ENCODE results near the gene CDC42BPA. TPM values are rescaled to one million over a fixed set of nuclear protein-coding genes. Genes with fewer than 3 reads are reported as not detected.

The CDC42BPA gene
- polyA plus RNA-seq, 3 donors = 0.20 to 0.45 (median 0.39) TPM

DNA sequence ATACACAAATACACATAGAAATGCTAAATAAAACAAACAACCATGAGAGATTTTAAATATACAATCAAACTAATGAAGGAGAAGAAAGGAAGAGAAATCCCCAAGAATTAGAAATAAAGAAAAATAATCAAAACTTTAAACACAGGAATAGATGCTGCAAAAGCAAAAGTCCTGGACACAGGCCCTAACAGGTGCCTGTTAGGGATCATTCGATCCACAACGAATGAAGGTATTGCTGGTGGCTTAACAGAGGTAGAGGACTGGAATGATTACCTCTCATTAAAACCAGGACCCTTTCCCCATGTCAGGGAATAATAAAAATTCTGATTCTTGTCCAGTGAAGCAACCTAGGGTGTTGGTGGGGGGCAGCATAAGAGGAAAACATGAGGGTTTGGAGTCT lies 56.8 kb downstream of the CDC42BPA start:
- no peaks in the 10 kb centered on the region for H3K79me2 ChIP-seq (ENCODE audit: insufficient read depth, low read length)
- WGBS (ENCODE audit: insufficient coverage) = no CpG with 5 or more reads among the region's 2 CpGs

DNA sequence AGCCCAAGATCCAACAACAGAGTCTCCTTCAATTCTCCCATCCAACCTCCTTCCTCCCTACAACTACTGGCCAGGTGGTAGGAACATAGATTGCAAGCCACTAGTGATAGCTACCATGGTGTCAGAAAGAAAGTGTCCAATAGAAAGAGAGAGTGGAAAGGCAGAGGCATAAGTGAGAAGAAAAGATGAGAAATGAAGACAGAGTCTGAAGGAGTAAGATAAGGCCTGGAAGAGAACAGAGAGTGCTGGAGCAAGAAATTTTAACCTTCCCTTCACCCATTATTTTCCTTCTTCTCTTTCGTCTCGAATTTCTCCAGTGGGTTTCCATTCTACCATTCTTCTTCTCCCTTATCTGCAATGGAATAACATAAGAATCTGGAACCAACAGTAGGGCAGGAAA lies 57.9 kb downstream of the CDC42BPA start:
- intact Hi-C loops (cut with micrococcal nuclease) = no loop called here
- Histone ChIP-seq H3K9me3 (replicated peaks in 1 of 2; ENCODE audit: control insufficient read depth in 1 of 2, insufficient read depth in 1 of 2, low read length in 2 of 2) (no peaks in the 10 kb centered on the region), H3K9ac (ENCODE audit: insufficient read depth, low read length, poor library complexity, severe bottlenecking) (no peak overlapping the region), H2AFZ (ENCODE audit: insufficient read depth, low read depth, low read length, poor library complexity, severe bottlenecking) (no peak overlapping the region), H3K27me3 (ENCODE audit: control insufficient read depth in 2 of 2, insufficient read depth in 2 of 2, low read length in 2 of 2) (no peaks in the 10 kb centered on the region), H4K20me1 (ENCODE audit: insufficient read depth, low read length) (no peaks in the 10 kb centered on the region), H3K27ac (ENCODE audit: low read depth in 1 of 2, low read length in 2 of 2) (no peak overlapping the region), H3K4me2 (replicated peaks; ENCODE audit: extremely low read depth, low read length, poor library complexity, severe bottlenecking) (no peak overlapping the region), H3K79me2 (ENCODE audit: insufficient read depth, low read length) (no peaks in the 10 kb centered on the region), H3K4me3 (replicated peaks in 1 of 3; ENCODE audit: low read depth in 2 of 3, low read length in 3 of 3) (no peak overlapping the region), H3K4me1 (ENCODE audit: control insufficient read depth in 1 of 2, insufficient read depth in 2 of 2, low read length in 2 of 2) (no peaks in the 10 kb centered on the region), H3K36me3 (replicated peaks in 1 of 2; ENCODE audit: control insufficient read depth in 1 of 2, insufficient read depth in 2 of 2, low read length in 2 of 2) (no peaks in the 10 kb centered on the region)
- WGBS (ENCODE audit: insufficient coverage) = no CpG with 5 or more reads among the region's 2 CpGs
- Mint-ChIP-seq H3K4me3 (no peak overlapping the region), H3K9me3 (no peaks in the 10 kb centered on the region), H3K27ac (no peak overlapping the region), H3K4me1 (no peaks in the 10 kb centered on the region), H3K27me3 (ENCODE audit: low read depth in 3 of 3) (peaks cover 0 to 2% (median 0%) of the 10 kb centered on the region in 3 donors), H3K36me3 (no peaks in the 10 kb centered on the region)
- DNase-seq = no peak
- TF ChIP-seq, protein P1, sequence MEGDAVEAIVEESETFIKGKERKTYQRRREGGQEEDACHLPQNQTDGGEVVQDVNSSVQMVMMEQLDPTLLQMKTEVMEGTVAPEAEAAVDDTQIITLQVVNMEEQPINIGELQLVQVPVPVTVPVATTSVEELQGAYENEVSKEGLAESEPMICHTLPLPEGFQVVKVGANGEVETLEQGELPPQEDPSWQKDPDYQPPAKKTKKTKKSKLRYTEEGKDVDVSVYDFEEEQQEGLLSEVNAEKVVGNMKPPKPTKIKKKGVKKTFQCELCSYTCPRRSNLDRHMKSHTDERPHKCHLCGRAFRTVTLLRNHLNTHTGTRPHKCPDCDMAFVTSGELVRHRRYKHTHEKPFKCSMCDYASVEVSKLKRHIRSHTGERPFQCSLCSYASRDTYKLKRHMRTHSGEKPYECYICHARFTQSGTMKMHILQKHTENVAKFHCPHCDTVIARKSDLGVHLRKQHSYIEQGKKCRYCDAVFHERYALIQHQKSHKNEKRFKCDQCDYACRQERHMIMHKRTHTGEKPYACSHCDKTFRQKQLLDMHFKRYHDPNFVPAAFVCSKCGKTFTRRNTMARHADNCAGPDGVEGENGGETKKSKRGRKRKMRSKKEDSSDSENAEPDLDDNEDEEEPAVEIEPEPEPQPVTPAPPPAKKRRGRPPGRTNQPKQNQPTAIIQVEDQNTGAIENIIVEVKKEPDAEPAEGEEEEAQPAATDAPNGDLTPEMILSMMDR (IDR thresholded peaks at IDR 0.05) = no peak

More for the DNA sequence above, 56.8 kb downstream of the CDC42BPA start:
- H4K20me1 ChIP-seq (ENCODE audit: insufficient read depth, low read length) = no peaks in the 10 kb centered on the region
- intact Hi-C loops (cut with micrococcal nuclease) = no loop called here
- H3K9me3 ChIP-seq (replicated peaks in 1 of 2; ENCODE audit: control insufficient read depth in 1 of 2, insufficient read depth in 1 of 2, low read length in 2 of 2) = no peaks in the 10 kb centered on the region
- no peak overlapping the region for H3K27ac ChIP-seq (ENCODE audit: low read depth in 1 of 2, low read length in 2 of 2)
- H2AFZ ChIP-seq (ENCODE audit: insufficient read depth, low read depth, low read length, poor library complexity, severe bottlenecking) = no peak overlapping the region
- H3K4me2 ChIP-seq (replicated peaks; ENCODE audit: extremely low read depth, low read length, poor library complexity, severe bottlenecking) = no peak overlapping the region
- H3K36me3 ChIP-seq (replicated peaks in 1 of 2; ENCODE audit: control insufficient read depth in 1 of 2, insufficient read depth in 2 of 2, low read length in 2 of 2) = no peaks in the 10 kb centered on the region
- Mint-ChIP-seq H3K4me1 (no peaks in the 10 kb centered on the region), H3K27ac (no peak overlapping the region), H3K4me3 (no peak overlapping the region), H3K36me3 (no peaks in the 10 kb centered on the region), H3K27me3 (ENCODE audit: low read depth in 3 of 3) (no peaks in the 10 kb centered on the region), H3K9me3 (no peaks in the 10 kb centered on the region)
- H3K27me3 ChIP-seq (ENCODE audit: control insufficient read depth in 2 of 2, insufficient read depth in 2 of 2, low read length in 2 of 2) = no peaks in the 10 kb centered on the region
- H3K4me1 ChIP-seq (ENCODE audit: control insufficient read depth in 1 of 2, insufficient read depth in 2 of 2, low read length in 2 of 2) = no peaks in the 10 kb centered on the region
- TF ChIP-seq, protein P1 (IDR thresholded peaks at IDR 0.05) = no peak
- H3K9ac ChIP-seq (ENCODE audit: insufficient read depth, low read length, poor library complexity, severe bottlenecking) = no peak overlapping the region
- DNase-seq = no peak
- H3K4me3 ChIP-seq (replicated peaks in 1 of 3; ENCODE audit: low read depth in 2 of 3, low read length in 3 of 3) = no peak overlapping the region
